ENCODE results near the gene MAGI2.

GRCh38 chr7:78279032-78279431 lies 1174.4 kb downstream of the MAGI2 start:
- TF ChIP-seq, protein P1, sequence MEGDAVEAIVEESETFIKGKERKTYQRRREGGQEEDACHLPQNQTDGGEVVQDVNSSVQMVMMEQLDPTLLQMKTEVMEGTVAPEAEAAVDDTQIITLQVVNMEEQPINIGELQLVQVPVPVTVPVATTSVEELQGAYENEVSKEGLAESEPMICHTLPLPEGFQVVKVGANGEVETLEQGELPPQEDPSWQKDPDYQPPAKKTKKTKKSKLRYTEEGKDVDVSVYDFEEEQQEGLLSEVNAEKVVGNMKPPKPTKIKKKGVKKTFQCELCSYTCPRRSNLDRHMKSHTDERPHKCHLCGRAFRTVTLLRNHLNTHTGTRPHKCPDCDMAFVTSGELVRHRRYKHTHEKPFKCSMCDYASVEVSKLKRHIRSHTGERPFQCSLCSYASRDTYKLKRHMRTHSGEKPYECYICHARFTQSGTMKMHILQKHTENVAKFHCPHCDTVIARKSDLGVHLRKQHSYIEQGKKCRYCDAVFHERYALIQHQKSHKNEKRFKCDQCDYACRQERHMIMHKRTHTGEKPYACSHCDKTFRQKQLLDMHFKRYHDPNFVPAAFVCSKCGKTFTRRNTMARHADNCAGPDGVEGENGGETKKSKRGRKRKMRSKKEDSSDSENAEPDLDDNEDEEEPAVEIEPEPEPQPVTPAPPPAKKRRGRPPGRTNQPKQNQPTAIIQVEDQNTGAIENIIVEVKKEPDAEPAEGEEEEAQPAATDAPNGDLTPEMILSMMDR (IDR thresholded peaks at IDR 0.05): no peak
- TF ChIP-seq POLR2AphosphoS5 (IDR thresholded peaks at IDR 0.05) (no peak), EP300 (IDR thresholded peaks at IDR 0.05) (no peak)

All from suprapubic skin (tissue), 4 donors.